H1 (cell line): ENCODE data around the gene PDX1. TPM values are rescaled to one million over a fixed set of nuclear protein-coding genes. Genes with fewer than 3 reads are reported as not detected.

Experiments used
- CTCF ChIA-PET: fragments of 300-600 bp; sonication (Branson Sonifier 250); formaldehyde crosslinking; loops from one replicate; lab custom pipeline; 2021; ENCODE audit not compliant: partially characterized antibody; lab: Charles Lee
- POLR2A ChIA-PET: fragments of 300-600 bp; sonication (Branson Sonifier 250); formaldehyde crosslinking; loops from one replicate; lab custom pipeline; 2021; ENCODE audit warnings: inconsistent platforms; ENCODE audit not compliant: partially characterized antibody; lab: Charles Lee
- DNase-seq, 2 experiments: peaks; one replicate each; pipeline versions ENCODE4 v3.0.0 to v3.0.0-alpha.2; 2010 to 2022; ENCODE audit warnings: low spot score in 2 of 2, low read depth in 1 of 2, mixed read lengths in 1 of 2
- FAIRE-seq: peaks from 2 replicates; lab custom pipeline; 2011; peaks lifted over from hg19 to GRCh38; lab: Jason Lieb, UNC
- H2AFZ ChIP-seq: 2 replicates; pipeline ENCODE4 v1.8.1; 2012; ENCODE audit warnings: low read length, inconsistent platforms
- H2AK5ac ChIP-seq: 2 replicates; pipeline ENCODE4 v1.6.1; 2013; ENCODE audit warnings: low read depth, low read length
- H2BK120ac ChIP-seq: replicated peaks from 2 replicates; pipeline ENCODE3; 2013; ENCODE audit warnings: low read depth, low read length, inconsistent platforms
- H2BK12ac ChIP-seq: 2 replicates; pipeline ENCODE4 v1.6.1; 2013; ENCODE audit warnings: low read depth, low read length
- H2BK15ac ChIP-seq: 2 replicates; pipeline ENCODE4 v1.6.1; 2013; ENCODE audit warnings: low read length
- H2BK20ac ChIP-seq: 2 replicates; pipeline ENCODE4 v1.6.1; 2013; ENCODE audit warnings: low read length
- H2BK5ac ChIP-seq: 2 replicates; pipeline ENCODE4 v1.6.1; 2013; ENCODE audit warnings: low read depth, low read length
- H3K14ac ChIP-seq: 2 replicates; pipeline ENCODE4 v1.6.1; 2013; ENCODE audit warnings: inconsistent platforms; ENCODE audit not compliant: insufficient read length
- H3K18ac ChIP-seq: 2 replicates; pipeline ENCODE4 v1.6.1; 2013; ENCODE audit warnings: low read length; ENCODE audit errors: extremely low read depth
- H3K23ac ChIP-seq: 2 replicates; pipeline ENCODE4 v1.6.1; 2013; ENCODE audit warnings: inconsistent platforms; ENCODE audit not compliant: insufficient read length
- H3K23me2 ChIP-seq: 2 replicates; pipeline ENCODE4 v1.6.1; 2013; ENCODE audit warnings: low read depth, low read length
- H3K27ac ChIP-seq: 2 replicates; pipeline ENCODE4 v1.6.1; 2011; ENCODE audit warnings: low read depth, low read length, inconsistent platforms
- H3K27me3 ChIP-seq, 4 experiments: replicated peaks in 1 of 4; 1 replicate in 1 of 4; 2 replicates in 3 of 4; pipeline versions ENCODE4 v1.6.1 to v1.8.1; 2011 to 2013; ENCODE audit warnings: low read length in 3 of 4, mild to moderate bottlenecking in 3 of 4, inconsistent platforms in 2 of 4, mixed read lengths in 2 of 4, moderate library complexity in 1 of 4; ENCODE audit not compliant: control insufficient read depth in 3 of 4, insufficient read depth in 3 of 4; ENCODE audit errors: extremely low read depth in 1 of 4
- H3K36me3 ChIP-seq, 4 experiments: 2 replicates each; pipeline versions ENCODE4 v1.6.1 to v1.8.1; 2011 to 2013; ENCODE audit warnings: mild to moderate bottlenecking in 4 of 4, low read length in 3 of 4, moderate library complexity in 2 of 4, control low read depth in 1 of 4, inconsistent platforms in 1 of 4; ENCODE audit not compliant: insufficient read depth in 4 of 4, control insufficient read depth in 2 of 4
- H3K4ac ChIP-seq: replicated peaks from 2 replicates; pipeline ENCODE3; 2013; ENCODE audit warnings: low read length, low read depth, mixed read lengths, inconsistent platforms; ENCODE audit not compliant: insufficient read length
- H3K4me1 ChIP-seq, 4 experiments: replicated peaks in 1 of 4; 1 replicate in 1 of 4; 2 replicates in 3 of 4; pipeline versions ENCODE4 v1.6.1 to v1.8.1; 2011 to 2013; ENCODE audit warnings: low read length in 3 of 4, inconsistent platforms in 2 of 4, mixed read lengths in 1 of 4; ENCODE audit not compliant: insufficient read depth in 4 of 4, control insufficient read depth in 3 of 4
- H3K4me2 ChIP-seq, 2 experiments: 2 replicates each; pipeline versions ENCODE4 v1.6.1 to v1.8.1; 2011 to 2013; ENCODE audit warnings: low read depth in 2 of 2, low read length in 2 of 2, control low read depth in 1 of 2, inconsistent platforms in 1 of 2, mild to moderate bottlenecking in 1 of 2; ENCODE audit not compliant: insufficient read depth in 1 of 2
- H3K4me3 ChIP-seq, 4 experiments: fragments of 200-600, 300-600 bp in 1 of 4; sonication (generic), shearing (Covaris generic), sonication (Bioruptor Twin) in 1 of 4; 2 replicates each; pipeline versions ENCODE4 v1.5.1 to v1.8.1; 2011 to 2016; ENCODE audit warnings: low read length in 4 of 4, low read depth in 3 of 4, control low read depth in 2 of 4, inconsistent platforms in 2 of 4, mild to moderate bottlenecking in 2 of 4, mixed read lengths in 1 of 4, moderate library complexity in 1 of 4; ENCODE audit not compliant: insufficient read depth in 2 of 4; ENCODE audit errors: extremely low read depth in 1 of 4
- H3K56ac ChIP-seq: replicated peaks from 2 replicates; pipeline ENCODE3; 2013; ENCODE audit warnings: low read depth, mild to moderate bottlenecking, mixed read lengths, low read length, inconsistent platforms; ENCODE audit not compliant: insufficient read length
- H3K79me1 ChIP-seq: 2 replicates; pipeline ENCODE4 v1.6.1; 2013; ENCODE audit warnings: low read depth, low read length, control low read depth
- H3K79me2 ChIP-seq, 2 experiments: 2 replicates each; pipeline versions ENCODE4 v1.6.1 to v1.8.1; 2012 to 2013; ENCODE audit warnings: low read length in 2 of 2, mild to moderate bottlenecking in 2 of 2, inconsistent platforms in 1 of 2; ENCODE audit not compliant: insufficient read depth in 2 of 2, control insufficient read depth in 1 of 2
- H3K9ac ChIP-seq, 4 experiments: replicated peaks in 1 of 4; 1 replicate in 1 of 4; 2 replicates in 3 of 4; pipeline versions ENCODE4 v1.6.1 to v1.8.1; 2011 to 2013; ENCODE audit warnings: low read depth in 3 of 4, low read length in 3 of 4, control low read depth in 2 of 4, mild to moderate bottlenecking in 2 of 4, moderate library complexity in 2 of 4, inconsistent platforms in 1 of 4; ENCODE audit errors: extremely low read depth in 1 of 4
- H3K9me3 ChIP-seq, 2 experiments: 2 replicates each; pipeline versions ENCODE4 v1.6.1 to v1.8.1; 2012 to 2013; ENCODE audit warnings: mild to moderate bottlenecking in 2 of 2, moderate library complexity in 2 of 2, control low read depth in 1 of 2, inconsistent platforms in 1 of 2, low read depth in 1 of 2, low read length in 1 of 2, mixed read lengths in 1 of 2; ENCODE audit not compliant: insufficient read depth in 2 of 2
- H4K20me1 ChIP-seq, 2 experiments: replicated peaks in 1 of 2; 2 replicates each; pipeline versions ENCODE3 to v1.8.1; 2011 to 2013; ENCODE audit warnings: inconsistent platforms in 2 of 2, low read length in 2 of 2, mild to moderate bottlenecking in 1 of 2; ENCODE audit not compliant: insufficient read depth in 2 of 2, control insufficient read depth in 1 of 2
- H4K5ac ChIP-seq: 2 replicates; pipeline ENCODE4 v1.6.1; 2013; ENCODE audit warnings: low read length, low read depth, mixed read lengths, inconsistent platforms; ENCODE audit not compliant: insufficient read length
- H4K8ac ChIP-seq: 2 replicates; pipeline ENCODE4 v1.8.0; 2013; ENCODE audit warnings: mild to moderate bottlenecking, moderate library complexity, low read length, inconsistent platforms; ENCODE audit not compliant: insufficient read depth; ENCODE audit errors: extremely low read depth
- H4K91ac ChIP-seq: replicated peaks from 2 replicates; pipeline ENCODE3; 2013; ENCODE audit warnings: low read length, mixed read lengths, inconsistent platforms; ENCODE audit not compliant: insufficient read length
- JUND ChIP-seq: IDR thresholded peaks from 2 replicates; pipeline ENCODE4 v1.6.1; 2011; ENCODE audit warnings: mild to moderate bottlenecking, improper control_type of control experiment, low read length
- RNF2 ChIP-seq: fragments of 200-900, 300-1000 bp; sonication (generic); IDR thresholded peaks from 2 replicates; pipeline ENCODE4 v1.7.1; 2016; ENCODE audit warnings: borderline replicate concordance, low read depth, mild to moderate bottlenecking, antibody characterized with exemption, low read length; ENCODE audit not compliant: poor library complexity, severe bottlenecking; ENCODE audit errors: missing control alignments
- SIRT6 ChIP-seq: IDR thresholded peaks from one replicate; pipeline ENCODE4 v1.7.1; 2012; ENCODE audit warnings: low read length, inconsistent platforms
- WGBS, 2 experiments: shearing (Covaris generic) in 1 of 2; methylation state at CpG; one replicate each; pipeline versions ENCODE4 v1.1.6 to v1.1.7; 2013 to 2015; ENCODE audit warnings: low lambda C conversion rate in 2 of 2, mixed read lengths in 2 of 2, inconsistent platforms in 1 of 2, low coverage in 1 of 2, missing lambda C conversion rate in 1 of 2; ENCODE audit not compliant: insufficient replicate concordance in 2 of 2, insufficient coverage in 1 of 2, insufficient read length in 1 of 2; ENCODE audit errors: extremely low coverage in 1 of 2, missing lambda C conversion rate in 1 of 2; 5-methylcytosine and 5-hydroxymethylcytosine counted together
- polyA plus RNA-seq, 7 experiments: library from polyadenylated mRNA; depleted of rRNA in 3 of 7; stranded (reverse) in 5 of 7; unstranded in 2 of 7; fragments of >200 nt in 5 of 7; fragments of 200-250 nt in 2 of 7; gene quantifications; 1 replicate in 5 of 7; 2 replicates in 1 of 7; 4 replicates in 1 of 7; pipeline versions ENCODE4 v1.2.1 to v1.2.3, GENCODE V29; 2011 to 2013; ENCODE audit warnings: missing spikeins in 2 of 7, mixed read lengths in 2 of 7
- total RNA-seq: library from RNA; stranded (reverse); fragmentation: NEBNext Ultra II Directional; extraction: Animal tissue kit (Norgen Biotek cat#: 25700); gene quantifications from 2 replicates; pipeline ENCODE4 v1.2.1, GENCODE V29; 2021

Gene PDX1
- total and polyA plus RNA-seq, 2 of the 8 experiments (the other 6 are each of a cell fraction or from before 2014, with no cell fraction given): not detected

DNA sequence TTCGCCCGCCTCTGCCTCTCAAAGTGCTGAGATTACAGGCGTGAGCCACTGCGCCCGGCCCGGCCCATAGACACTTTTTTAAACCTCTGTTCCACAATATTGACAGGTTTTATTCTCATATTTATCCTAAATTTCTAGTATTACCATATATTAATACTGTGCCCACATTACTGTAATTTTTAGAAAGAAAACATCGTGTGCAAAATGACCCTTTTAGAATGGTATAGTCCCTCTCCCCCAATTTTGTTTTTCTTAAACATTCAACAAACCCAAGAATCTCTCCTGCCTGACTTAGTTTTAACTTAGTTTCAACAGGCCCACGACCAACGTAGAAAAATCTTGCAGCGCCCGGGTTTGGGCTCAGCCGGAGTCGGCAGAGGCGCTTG is 40.2 kb downstream of the PDX1 start:
- Histone ChIP-seq H2BK12ac (no peak overlapping the region), H3K27ac (no peak overlapping the region), H3K79me1 (no peaks in the 10 kb centered on the region), H3K9me3 (no peaks in the 10 kb centered on the region; a peak in 1 of 4 replicates), H2AK5ac (no peak overlapping the region), H4K5ac (no peak overlapping the region), H2BK120ac (no peak overlapping the region), H3K56ac (no peak overlapping the region), H3K23ac (no peak overlapping the region), H3K27me3 (peaks cover 90 to 100% (median 97%) of the 10 kb centered on the region in 4 experiments), H3K23me2 (peaks cover 4% of the 10 kb centered on the region; the same call in 1 of the 2 replicates)
- no peak for DNase-seq
- POLR2A ChIA-PET: interaction anchor here (0.7 to 2.8 kb wide), 5 partner anchors 9 to 358 kb away, joined by 3 to 16 read pairs (median 3); partner anchors contain the start of gene CDX2
- TF ChIP-seq SIRT6: no peak
- no peak for TF ChIP-seq JUND
- TF ChIP-seq RNF2: peak; percentile 25
- TF ChIP-seq, all 59 proteins: peak for 1
- H3K18ac ChIP-seq: no peak overlapping the region
- H3K4ac ChIP-seq: no peak overlapping the region
- H4K20me1 ChIP-seq: peaks cover 22 to 31% of the 10 kb centered on the region in 2 experiments
- no peak overlapping the region for H2BK5ac ChIP-seq
- peaks cover 7 to 18% (median 9%) of the 10 kb centered on the region in 4 experiments; a peak in 6 of 7 replicates for H3K4me1 ChIP-seq
- WGBS, 2 experiments: 22% methylated on average over 14 of the region's 14 CpGs; no CpG with 5 or more reads in 1 of the 2 experiments
- no peak for FAIRE-seq
- peak overlapping the region in 1 of 4 experiments; percentile 49; a peak in 2 of 8 replicates for H3K4me3 ChIP-seq
- H3K4me2 ChIP-seq: peak overlapping the region; percentile 10 to 66; a peak in 3 of 4 replicates
- no peak overlapping the region for H2BK20ac ChIP-seq
- no peaks in the 10 kb centered on the region; a peak in 1 of 8 replicates for H3K36me3 ChIP-seq
- H2AFZ ChIP-seq: no peak overlapping the region
- no peaks in the 10 kb centered on the region for H3K79me2 ChIP-seq
- CTCF ChIA-PET: interaction anchor here (0.6 to 19.7 kb wide), 12 partner anchors 14 to 586 kb away, joined by 3 to 283 read pairs (median 5); partner anchors contain the start of genes CDX2, GSX1, PDX1 and URAD
- H2BK15ac ChIP-seq: no peak overlapping the region
- H3K9ac ChIP-seq: no peak overlapping the region
- H4K8ac ChIP-seq: no peak overlapping the region
- no peak overlapping the region for H4K91ac ChIP-seq
- H3K14ac ChIP-seq: no peak overlapping the region
